Skeletal muscle tissue (tissue), 4 donors: ENCODE results near the gene OBP2A. TPM values are rescaled to one million over a fixed set of nuclear protein-coding genes. Genes with fewer than 3 reads are reported as not detected.
A peak's percentile ranks its signal among the peaks of the same experiment; 100 is the strongest.
"Not testable (repeated sequence)": the region's sequence is repeated elsewhere in the genome, so short reads cannot be mapped to it uniquely, and the experiment has no call there.

Experiments used
- H3K27ac ChIP-seq: one replicate; pipeline ENCODE4 v1.7.0; 2013; ENCODE audit warnings: mild to moderate bottlenecking, low read depth, low read length, inconsistent platforms
- H3K27me3 ChIP-seq, 3 donors: one replicate each; pipeline ENCODE4 v1.7.0; 2013; ENCODE audit warnings: low read length in 3 of 3; ENCODE audit not compliant: control insufficient read depth in 3 of 3, insufficient read depth in 3 of 3
- H3K36me3 ChIP-seq, 3 donors: one replicate each; pipeline ENCODE4 v1.7.0; 2013; ENCODE audit warnings: low read length in 3 of 3; ENCODE audit not compliant: control insufficient read depth in 3 of 3, insufficient read depth in 3 of 3
- H3K4me1 ChIP-seq, 3 donors: one replicate each; pipeline ENCODE4 v1.7.0; 2013; ENCODE audit warnings: low read length in 3 of 3, mild to moderate bottlenecking in 3 of 3; ENCODE audit not compliant: control insufficient read depth in 3 of 3, insufficient read depth in 3 of 3
- H3K4me3 ChIP-seq, 3 donors: one replicate each; pipeline ENCODE4 v1.7.0; 2013; ENCODE audit warnings: low read length in 3 of 3
- H3K9ac ChIP-seq, 3 donors: one replicate each; pipeline ENCODE4 v1.7.0; 2013; ENCODE audit warnings: low read length in 3 of 3, mild to moderate bottlenecking in 3 of 3, moderate library complexity in 2 of 3, low read depth in 1 of 3
- H3K9me3 ChIP-seq, 3 donors: one replicate each; pipeline ENCODE4 v1.7.0; 2013; ENCODE audit warnings: low read length in 3 of 3; ENCODE audit not compliant: control insufficient read depth in 3 of 3
- total RNA-seq: library from RNA; depleted of rRNA; stranded (reverse); fragments of >200 nt; gene quantifications from one replicate; pipeline ENCODE4 v1.2.3, GENCODE V29; 2014
- donor health status: Osteomylitis.

OBP2A gene, protein sequence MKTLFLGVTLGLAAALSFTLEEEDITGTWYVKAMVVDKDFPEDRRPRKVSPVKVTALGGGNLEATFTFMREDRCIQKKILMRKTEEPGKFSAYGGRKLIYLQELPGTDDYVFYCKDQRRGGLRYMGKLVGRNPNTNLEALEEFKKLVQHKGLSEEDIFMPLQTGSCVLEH
- not detected for total RNA-seq

DNA sequence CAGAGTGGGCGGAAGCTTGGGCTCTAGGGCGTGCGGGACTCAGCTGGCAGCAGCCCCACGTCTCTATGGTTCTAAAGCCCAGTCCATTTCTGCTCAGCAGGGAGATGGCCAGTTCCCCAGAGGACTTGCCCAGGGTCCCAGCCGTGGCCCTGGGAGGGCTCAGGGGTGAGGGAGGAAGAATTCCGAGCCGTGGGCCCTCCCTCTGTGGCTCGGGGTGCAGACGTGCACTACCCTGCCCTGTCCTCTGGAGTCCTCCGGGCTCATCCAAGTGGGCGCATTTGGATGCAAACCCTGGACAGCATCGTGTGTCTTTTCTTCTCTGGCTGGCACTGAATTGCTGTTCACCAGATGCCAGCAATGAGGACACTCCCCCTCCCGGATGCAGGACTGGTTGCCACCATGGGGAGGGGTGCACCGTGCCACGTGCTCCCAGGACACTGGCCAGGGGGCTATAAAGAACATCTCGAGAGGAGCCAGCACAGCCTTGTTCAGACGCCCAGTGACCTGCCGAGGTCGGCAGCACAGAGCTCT, at the start of gene OBP2A:
Gene OBP2A (plus strand): TSS at position 481 of the 531 bp plus-strand sequence. CDS start 55 bp downstream, outside the sequence.
- not testable (repeated sequence) for H3K36me3 ChIP-seq, H3K4me3 ChIP-seq, H3K4me1 ChIP-seq, H3K27ac ChIP-seq, H3K9me3 ChIP-seq, H3K27me3 ChIP-seq, H3K9ac ChIP-seq

- Histone ChIP-seq H3K4me1 (peaks cover 24 to 28% (median 28%) of the 10 kb centered on the region in 3 donors), H3K36me3 (peaks cover 7 to 13% (median 12%) of the 10 kb centered on the region in 3 donors), H3K27ac (no peak overlapping the region), H3K27me3 (peaks cover 0 to 8% (median 6%) of the 10 kb centered on the region in 3 donors), H3K4me3 (no peak overlapping the region), H3K9ac (no peak overlapping the region), H3K9me3 (no peaks in the 10 kb centered on the region)
These were observed 47.4 kb upstream of the OBP2A start for GRCh38 chr9:135498381-135499126.

DNA sequence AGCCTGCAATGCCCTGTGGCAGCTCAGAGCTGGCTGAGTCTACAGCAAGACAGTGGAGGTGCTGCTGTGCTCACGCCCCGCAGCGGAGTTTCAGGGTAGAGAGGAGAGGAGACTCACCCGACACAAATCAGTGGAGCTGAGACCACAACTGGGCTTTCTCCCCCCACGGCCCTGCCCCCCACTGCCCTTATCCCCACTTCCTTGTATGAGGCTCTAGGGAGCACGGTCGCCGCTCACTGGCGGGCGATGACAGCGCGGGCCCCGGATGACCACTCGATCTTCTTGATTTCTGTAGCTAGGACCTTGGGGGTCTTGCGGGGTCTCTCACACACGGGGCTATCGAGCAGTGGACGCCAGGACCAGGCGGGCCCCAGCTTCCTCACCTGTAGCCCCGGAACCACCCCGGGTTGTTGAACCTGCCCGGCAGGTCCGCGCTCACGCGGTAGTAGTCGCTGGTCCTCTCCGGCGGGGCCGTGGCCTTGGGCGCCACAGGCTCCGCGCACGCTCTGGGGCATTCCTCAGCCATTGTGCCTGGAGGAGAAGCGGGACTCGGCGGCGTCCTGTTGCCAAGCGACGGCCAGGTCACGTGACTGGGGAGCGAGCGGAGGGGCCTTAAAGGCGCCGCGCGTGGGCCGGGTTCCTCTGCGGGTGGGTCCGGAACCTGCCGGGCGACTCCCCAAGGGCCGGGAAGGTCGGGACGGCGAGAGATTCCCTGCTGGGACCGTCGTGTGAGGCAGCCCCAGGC, 46.4 kb upstream of the OBP2A start:
- Histone ChIP-seq H3K4me1 (peaks cover 24 to 28% (median 28%) of the 10 kb centered on the region in 3 donors), H3K27me3 (peaks cover 0 to 8% (median 6%) of the 10 kb centered on the region in 3 donors), H3K9me3 (no peaks in the 10 kb centered on the region), H3K4me3 (peak overlapping the region; percentile 85 to 89 (median 87)), H3K36me3 (peaks cover 16 to 22% (median 22%) of the 10 kb centered on the region in 3 donors), H3K27ac (no peak overlapping the region), H3K9ac (peak overlapping the region; percentile 57 to 90 (median 87))

GRCh38 chr9:135500071-135500524, 45.8 kb upstream of the OBP2A start:
- no peaks in the 10 kb centered on the region for H3K9me3 ChIP-seq
- peak overlapping the region; percentile 57 to 90 (median 87) for H3K9ac ChIP-seq
- H3K36me3 ChIP-seq, result peaks cover 21 to 28% (median 26%) of the 10 kb centered on the region in 3 donors
- H3K27me3 ChIP-seq, result peaks cover 0 to 6% (median 4%) of the 10 kb centered on the region in 3 donors
- peaks cover 28% of the 10 kb centered on the region in 3 donors for H3K4me1 ChIP-seq
- peak overlapping the region; percentile 85 to 89 (median 87) for H3K4me3 ChIP-seq
- H3K27ac ChIP-seq, result no peak overlapping the region

GRCh38 chr9:135500525-135501260, 45.2 kb upstream of the OBP2A start, which contains the start of gene MRPS2:
Gene MRPS2, plus strand, starts transcription at chr9:135500682. Its CDS starts 29 bp downstream, at chr9:135500711.
- H3K9ac ChIP-seq, result peak within 1 kb of the TSS; percentile 86 to 90 (median 87)
- H3K27ac ChIP-seq, result peak within 1 kb of the TSS; percentile 19
- H3K36me3 ChIP-seq, result peaks cover 21 to 31% (median 26%) of the 10 kb centered on the region in 3 donors
- H3K4me1 ChIP-seq, result peaks cover 28% of the 10 kb centered on the region in 3 donors
- H3K4me3 ChIP-seq, result peak within 1 kb of the TSS; percentile 85 to 89 (median 87)
- peaks cover 0 to 6% (median 4%) of the 10 kb centered on the region in 3 donors for H3K27me3 ChIP-seq
- H3K9me3 ChIP-seq, result no peaks in the 10 kb centered on the region

GRCh38 chr9:135501261-135502167, 44.4 kb upstream of the OBP2A start:
- Histone ChIP-seq H3K4me1 (peaks cover 28% of the 10 kb centered on the region in 3 donors), H3K36me3 (peaks cover 21 to 31% (median 26%) of the 10 kb centered on the region in 3 donors), H3K27ac (no peak overlapping the region), H3K9me3 (no peaks in the 10 kb centered on the region), H3K4me3 (peak overlapping the region; percentile 85 to 89 (median 87)), H3K27me3 (peaks cover 0 to 6% (median 4%) of the 10 kb centered on the region in 3 donors), H3K9ac (peak overlapping the region; percentile 86 to 90 (median 87))

DNA sequence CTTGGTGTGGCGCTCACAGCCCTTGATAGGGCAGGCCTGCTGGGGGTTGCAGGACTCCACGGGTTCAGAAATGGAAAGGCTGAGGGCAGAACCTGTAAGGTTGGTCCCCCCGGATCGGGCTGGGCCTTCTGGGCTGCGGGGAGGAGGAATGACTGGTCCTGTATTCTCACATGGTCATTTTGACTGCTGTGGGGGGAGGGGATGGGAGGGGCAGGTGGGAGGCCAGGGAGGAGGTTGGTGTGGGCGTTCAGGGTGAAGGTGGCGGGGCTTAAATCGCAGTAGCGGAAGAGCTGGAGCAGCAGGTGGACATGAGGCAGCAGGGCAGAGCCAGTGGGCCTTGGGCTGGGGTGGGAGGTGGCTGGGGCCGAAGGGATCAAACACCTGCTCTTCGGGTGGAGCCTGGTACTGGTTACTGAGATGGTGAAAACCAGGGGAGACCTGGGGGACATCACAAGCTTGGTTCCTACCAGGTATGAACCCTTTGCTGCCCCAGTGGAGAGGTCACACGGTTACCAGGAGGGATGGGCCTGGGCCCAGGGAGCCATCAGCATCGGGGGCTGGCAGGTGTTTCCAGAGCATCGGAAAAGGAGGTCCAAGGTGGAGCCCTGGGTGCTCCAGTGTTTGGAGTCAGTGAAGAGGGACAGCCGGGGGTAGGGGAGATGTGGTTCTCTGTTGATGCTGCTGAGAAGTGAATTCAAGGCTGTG, 43.6 kb upstream of the OBP2A start:
- no peaks in the 10 kb centered on the region for H3K9me3 ChIP-seq
- H3K4me1 ChIP-seq, result peaks cover 28% of the 10 kb centered on the region in 3 donors
- no peak overlapping the region for H3K27ac ChIP-seq
- peak overlapping the region; percentile 85 to 89 (median 87) for H3K4me3 ChIP-seq
- H3K27me3 ChIP-seq, result peaks cover 0 to 6% (median 4%) of the 10 kb centered on the region in 3 donors
- peaks cover 21 to 31% (median 26%) of the 10 kb centered on the region in 3 donors for H3K36me3 ChIP-seq
- peak overlapping the region in 2 of 3 donors; percentile 87 to 90 for H3K9ac ChIP-seq

DNA sequence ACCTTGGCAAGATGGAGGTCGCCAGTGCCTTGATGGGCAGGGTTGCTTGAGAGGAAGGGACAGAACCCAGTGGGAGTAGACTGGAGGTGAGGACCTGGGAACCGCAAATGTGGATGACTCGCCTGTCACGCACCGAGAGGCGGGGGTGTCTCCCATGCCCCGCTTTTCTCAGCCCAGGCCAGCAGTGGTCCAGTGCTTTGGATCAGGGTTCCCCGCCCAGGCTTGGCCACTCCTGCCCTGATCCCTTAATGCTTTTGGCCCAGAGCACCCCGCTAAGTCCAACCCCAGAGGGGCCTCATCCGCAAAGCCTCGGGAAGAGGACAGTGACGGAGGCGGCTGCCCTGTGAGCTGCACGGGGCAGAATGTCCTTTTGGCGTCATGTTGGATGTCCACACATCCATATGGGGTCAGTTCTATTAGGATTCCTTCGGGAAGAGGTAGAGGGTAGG, 43.0 kb upstream of the OBP2A start:
- H3K9me3 ChIP-seq, result no peaks in the 10 kb centered on the region
- H3K4me1 ChIP-seq, result peaks cover 28% of the 10 kb centered on the region in 3 donors
- H3K9ac ChIP-seq, result no peak overlapping the region

More for the DNA sequence above, 43.0 kb upstream of the OBP2A start:
- Histone ChIP-seq H3K4me3 (no peak overlapping the region), H3K27ac (no peak overlapping the region), H3K36me3 (peaks cover 21 to 31% (median 26%) of the 10 kb centered on the region in 3 donors), H3K27me3 (peaks cover 0 to 6% (median 4%) of the 10 kb centered on the region in 3 donors)
